HG03460 (cell line): ENCODE results near the gene SCYL1.

Source experiments
- ATAC-seq: cut with Tn5 transposase; IDR thresholded peaks from one replicate; pipeline ENCODE4 v1.9.1; 2021; ENCODE audit not compliant: unreplicated experiment

The SCYL1 gene

DNA sequence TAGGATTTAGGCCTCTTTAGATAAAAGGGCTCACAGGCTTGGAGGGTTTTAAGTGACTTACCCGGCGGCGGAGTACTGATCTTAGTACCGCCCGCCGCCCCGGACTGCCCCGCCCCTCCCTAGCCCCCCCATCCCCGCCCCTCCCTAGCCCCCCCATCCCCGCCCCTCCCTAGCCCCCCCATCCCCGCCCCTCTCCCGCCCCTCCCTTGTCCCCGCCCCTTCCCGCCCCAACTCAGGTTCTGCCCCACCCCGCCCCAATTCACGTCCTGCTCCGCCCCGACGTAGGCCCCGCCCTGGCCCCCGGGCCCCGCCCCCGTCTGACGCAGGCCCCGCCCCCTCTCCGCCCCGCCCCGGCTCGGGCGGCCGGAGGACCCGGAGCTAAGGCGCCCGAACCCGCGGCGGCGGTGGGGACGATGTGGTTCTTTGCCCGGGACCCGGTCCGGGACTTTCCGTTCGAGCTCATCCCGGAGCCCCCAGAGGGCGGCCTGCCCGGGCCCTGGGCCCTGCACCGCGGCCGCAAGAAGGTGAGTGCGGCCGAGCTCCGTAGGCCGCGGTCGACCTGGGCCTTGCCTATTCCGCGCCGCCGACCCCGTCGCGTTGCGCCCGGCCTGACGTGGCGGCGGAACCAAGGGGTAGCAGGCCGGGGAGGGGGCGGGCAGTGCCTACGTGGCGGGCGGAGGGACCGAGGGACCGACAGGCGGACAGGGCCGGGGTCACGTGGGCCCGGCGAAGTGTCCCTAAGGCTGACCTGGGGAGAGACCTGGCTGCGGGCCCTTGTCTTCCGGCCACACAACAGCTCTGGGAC lies at the start of gene SCYL1:
Gene SCYL1 (plus strand): TSS at position 343 of the 805 bp plus-strand sequence. CDS start 71 bp downstream, at position 414.
- peak; percentile 56 for ATAC-seq

DNA sequence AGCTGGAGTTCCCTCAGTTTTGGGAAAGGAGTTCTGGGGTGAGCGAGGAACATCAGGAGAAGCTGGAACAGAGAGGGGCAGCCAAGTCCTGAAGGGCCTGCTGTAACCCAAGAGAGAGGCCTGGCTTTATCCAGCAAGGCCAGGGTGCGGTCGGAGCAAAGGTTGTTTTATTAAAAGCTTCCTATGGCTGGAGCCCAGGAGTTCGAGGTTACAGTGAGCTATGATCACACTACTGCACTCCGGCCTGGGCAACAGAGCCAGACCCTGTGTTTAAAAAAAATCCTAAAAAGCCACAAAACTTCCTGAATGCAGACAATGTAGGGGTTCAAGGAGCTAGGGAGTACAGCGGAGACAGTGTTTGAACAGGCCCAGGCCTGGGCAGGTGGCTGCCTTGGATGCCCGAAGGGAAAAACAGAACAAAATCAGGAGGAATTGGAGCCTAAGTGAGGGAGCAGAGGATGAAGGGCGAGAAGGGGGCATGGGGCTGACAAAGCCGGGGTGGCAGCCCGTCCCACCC lies 48.2 kb upstream of the SCYL1 start:
- ATAC-seq = no peak

DNA sequence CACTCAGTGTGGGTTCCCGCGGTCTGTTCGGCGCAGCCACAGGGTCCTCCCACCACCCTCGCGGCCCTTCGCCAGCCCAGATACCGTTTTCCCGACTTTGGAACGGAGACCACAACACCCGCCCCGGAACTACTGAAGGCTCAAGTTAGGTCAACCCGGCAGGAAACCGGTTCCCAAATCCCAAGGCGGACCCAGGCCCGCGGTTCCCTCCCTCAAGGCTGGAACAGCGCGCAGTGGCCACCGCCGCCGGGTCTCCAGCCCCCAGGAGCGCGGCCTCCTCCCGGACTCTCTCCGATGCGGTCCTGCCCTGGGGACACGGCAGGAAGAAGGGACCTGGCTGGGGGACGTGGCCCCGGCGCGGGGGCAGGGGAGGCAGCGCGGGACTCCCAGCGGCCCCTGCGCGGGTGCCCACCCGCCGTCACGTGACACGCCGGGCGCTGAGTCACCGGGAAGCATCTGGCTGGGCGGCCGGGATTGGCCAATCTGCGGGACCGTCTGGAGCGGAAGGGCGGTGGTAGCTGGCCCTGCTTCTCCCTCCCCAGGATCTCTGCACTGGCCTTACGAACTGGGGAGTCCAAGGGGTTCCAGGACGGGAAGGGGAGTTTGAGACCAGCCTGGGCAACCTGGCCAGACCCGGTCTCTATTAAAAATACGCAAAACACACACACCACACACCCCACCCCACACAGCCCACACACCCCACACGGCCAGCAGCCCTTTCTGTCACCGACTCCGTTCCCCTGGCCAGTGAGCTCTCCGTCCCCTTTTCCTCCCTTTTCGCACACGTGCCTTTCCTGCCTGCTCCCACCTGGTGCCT lies 47.5 kb upstream of the SCYL1 start:
- peak; percentile 81 for ATAC-seq

DNA sequence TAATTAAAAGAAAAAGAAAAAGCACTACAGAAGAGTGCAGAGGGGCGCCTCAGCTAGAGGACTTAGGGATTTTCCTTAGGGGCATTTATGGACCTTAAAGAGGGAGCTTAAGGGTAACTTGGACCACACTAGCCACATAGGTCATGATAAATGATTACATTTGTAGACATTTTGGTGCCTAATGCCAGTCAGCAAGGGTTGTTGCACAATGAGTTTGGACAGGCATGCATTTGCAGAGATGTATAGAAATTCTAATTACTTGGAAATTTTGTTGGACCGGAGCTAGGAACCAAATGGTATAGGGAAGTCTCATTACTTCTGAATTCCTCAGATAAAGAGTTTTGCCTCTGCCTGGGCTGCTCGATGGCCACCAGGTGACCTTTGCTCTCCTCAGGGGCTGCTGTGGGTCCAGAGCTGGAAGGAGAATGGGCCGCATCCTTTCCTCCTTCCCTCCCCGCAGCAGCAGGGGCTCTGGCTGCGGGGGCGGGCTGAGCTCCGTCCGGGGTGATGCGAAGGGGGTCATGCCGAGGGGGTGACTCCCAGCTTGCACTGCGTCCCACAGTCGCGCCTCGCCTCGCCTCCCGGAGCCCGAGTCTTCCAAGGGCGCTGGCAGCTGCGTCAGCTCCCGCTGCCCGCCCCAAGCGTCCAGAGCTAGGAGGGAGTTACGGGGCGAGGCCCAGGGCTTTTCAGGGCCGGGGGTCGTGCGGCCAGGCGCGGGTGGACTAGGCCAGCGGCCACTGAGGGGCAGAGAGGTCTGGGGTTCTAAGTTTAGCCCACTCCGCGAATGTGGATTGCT lies 46.3 kb upstream of the SCYL1 start:
- no peak for ATAC-seq

DNA sequence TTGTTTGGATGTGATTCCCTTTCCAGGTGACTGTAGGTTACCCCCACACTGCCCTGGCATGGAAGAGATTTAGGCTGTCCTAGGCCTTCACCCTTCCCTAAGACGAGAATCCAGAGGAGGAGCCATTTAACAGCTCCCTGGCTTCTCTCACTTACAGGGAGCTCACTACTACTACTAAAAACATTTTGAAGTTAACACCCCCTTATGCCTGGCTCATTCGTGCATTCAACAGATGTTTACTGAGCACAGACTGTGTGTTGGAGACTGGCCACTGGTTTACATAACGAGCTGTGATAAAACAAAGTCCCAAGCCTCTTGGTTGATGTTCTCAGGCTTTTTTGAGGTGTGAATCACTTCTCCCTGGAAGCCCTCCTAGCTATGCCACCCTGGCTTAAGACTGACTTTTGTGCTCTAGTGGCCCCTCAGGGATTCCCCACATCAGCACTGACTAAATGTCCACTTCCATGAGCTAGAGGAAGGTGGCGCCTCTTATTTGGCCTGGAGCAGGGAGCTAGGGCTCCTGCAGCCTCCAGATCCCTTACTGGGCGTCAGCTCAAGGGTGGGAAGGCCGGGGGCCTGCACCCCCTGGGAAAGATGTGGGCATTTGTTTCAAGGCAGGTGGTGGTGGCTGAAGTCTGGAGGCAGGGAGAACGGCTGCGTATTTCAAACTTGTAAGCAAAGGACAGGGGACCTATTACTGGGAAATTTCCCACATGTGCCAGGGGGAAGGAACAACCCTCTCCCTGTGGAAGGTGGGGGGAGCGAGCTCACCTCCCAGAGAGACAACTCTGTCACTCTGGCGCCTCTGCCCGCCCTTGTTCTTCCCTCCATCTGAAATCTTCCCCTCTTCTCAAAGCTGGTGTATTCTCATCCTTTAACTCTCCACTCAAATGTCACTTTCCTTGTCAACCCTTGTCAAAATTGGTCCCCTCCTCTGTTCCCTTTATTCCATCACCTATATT lies 45.4 kb upstream of the SCYL1 start:
- ATAC-seq = no peak

DNA sequence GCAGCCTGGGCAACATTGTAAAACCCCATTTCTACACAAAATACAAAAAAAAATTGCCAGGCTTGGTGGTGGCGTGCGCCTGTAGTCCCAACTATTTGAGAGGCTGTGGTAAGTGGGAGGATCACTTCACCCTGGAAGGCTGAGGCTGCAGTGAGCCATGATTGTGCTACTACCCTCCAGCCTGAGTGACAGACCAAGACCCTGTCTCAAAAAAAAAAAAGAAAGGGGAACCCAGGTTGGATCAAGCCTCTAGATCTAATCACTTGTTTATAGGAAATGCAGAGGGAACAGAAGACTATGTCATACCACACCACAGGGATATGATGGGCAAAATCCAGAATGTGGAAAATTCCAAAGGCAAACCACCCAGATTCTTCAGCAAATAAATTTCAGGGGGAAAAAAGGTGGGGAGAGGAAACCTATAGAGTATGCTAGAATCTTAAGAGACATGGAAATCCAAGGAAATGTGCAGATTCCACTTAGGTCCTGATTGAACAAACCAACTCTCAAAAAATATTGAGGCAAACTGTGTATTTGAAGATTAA lies 42.5 kb upstream of the SCYL1 start:
- no peak for ATAC-seq

DNA sequence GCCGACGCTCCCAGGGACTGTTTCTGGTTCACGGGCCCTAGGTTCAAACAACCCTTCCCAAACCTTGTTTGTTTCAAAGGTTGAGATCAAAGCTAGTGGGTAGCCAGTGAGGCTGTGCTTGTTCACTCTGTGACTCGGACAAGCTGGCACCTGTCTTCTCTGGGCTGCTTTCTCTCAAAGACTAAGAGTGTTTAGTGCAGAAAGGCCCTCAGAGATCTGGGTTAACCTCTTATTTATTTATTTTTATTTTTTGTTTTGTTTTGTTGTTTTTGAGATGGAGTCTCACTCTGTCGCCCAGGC lies 39.0 kb upstream of the SCYL1 start:
- no peak for ATAC-seq

DNA sequence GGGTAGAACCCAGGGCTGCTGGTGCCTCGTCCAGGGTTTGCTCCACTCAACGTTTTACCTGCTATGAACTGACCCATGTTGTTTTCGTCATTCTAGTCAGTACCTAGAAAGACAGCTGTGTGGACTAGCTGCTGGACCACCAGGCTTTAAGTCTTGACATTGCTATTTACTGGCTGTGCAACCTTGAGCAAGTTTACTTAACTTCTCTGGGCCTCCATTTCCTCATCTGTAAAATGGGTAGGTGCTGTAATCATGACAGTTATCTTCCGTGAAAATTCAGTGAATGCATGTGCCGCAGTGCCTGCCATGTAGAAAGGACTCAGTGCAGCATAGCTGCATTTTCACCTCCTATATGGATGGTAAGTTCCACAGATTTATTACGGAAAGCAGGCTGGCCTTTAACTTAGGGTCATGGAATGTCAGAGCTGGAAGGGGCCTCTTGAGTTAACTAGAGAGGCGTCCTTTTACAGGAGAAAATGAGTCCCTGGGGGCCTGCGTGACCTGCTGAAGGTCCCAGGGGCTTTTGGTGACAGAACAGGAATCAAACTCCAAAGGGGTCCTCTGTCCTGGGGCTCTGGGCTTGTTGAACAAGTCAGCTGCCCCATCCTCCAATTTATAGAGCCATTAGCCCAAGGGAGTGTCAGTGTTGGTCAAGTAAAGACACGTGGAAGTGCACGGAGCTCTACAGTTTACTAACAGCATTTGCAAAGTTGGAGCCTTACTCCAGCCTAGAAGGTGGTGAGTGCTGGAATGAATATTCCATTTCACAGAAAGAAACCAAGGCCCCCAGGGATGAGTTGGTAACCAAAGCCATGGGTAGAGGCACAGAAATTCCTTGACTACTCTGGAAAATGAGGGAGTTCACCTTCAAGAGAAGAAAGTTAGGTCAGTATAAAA lies 38.1 kb upstream of the SCYL1 start:
- no peak for ATAC-seq

DNA sequence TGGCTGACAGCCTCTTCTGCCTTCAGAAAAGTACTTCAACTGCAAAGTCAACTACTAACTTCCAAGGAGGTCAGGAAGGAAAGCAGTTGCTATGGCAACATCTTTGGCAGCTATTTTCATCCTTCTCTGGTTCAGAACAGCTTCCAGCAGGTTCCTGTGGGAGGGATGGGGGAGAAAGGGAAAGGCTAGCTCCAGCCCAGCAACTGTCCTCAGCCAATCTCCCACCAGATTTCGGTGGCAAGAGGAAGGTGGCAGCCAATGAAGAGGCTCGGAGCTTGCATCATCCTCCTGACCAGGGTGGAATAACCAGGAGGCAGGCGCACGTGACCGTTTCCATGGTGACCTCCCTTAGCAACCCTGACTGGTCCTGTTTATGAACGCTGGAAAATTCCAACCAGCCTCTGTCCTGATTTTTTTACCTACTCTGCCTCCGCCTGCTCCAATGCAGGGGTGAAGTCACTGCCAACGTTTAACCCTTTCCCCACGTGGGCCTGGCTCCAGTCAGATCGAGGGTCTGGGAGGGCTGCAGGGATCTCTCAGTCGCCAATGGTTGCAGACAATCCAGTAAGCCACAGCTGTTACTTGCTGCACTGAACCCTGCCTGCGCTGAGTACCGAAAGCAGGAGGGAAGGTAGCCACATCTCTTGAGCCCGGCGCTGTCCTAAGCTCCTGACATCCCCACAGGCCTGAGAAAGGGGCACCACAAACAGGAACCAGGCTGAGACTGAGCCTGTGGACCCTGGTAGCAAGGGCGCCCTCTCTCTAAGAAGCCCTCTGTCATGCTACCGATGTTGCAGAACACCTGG lies 37.2 kb upstream of the SCYL1 start:
- no peak for ATAC-seq

DNA sequence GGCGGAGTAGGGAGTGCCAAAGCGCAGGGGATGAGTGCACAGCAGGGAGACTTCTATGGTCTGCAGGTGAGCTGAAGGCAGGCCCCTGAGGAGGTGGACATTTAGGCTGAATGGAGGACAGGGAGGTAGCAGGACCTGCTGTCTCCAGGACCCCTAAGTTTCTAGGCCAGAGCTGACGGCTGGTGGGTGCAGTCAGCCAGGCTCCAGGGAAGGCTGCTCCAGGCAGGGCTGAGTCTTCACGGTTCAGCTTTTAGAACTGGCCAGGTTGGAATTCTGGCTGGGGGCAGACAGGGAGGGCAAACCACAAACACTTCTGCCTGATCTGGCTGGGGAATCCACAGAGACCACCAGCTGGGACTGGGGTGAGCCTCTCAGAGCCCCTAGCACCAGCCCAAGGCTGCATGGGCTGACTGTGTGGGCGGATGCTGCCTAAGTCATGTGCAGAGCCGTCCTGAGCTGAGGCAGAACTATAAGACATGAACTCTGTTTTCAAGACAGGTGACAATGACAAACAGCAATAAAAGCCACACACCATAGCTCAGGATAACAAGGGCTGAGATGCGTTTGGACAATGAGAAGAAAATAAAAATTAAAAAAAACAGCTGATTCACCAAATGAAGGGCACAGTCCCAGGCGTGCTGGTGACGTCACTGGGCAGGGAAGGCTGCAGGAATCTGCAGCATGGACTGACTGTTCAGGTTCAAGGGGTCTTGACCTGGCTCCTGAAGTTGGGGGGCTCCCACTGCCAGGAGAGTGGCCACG lies 36.4 kb upstream of the SCYL1 start:
- ATAC-seq = no peak

DNA sequence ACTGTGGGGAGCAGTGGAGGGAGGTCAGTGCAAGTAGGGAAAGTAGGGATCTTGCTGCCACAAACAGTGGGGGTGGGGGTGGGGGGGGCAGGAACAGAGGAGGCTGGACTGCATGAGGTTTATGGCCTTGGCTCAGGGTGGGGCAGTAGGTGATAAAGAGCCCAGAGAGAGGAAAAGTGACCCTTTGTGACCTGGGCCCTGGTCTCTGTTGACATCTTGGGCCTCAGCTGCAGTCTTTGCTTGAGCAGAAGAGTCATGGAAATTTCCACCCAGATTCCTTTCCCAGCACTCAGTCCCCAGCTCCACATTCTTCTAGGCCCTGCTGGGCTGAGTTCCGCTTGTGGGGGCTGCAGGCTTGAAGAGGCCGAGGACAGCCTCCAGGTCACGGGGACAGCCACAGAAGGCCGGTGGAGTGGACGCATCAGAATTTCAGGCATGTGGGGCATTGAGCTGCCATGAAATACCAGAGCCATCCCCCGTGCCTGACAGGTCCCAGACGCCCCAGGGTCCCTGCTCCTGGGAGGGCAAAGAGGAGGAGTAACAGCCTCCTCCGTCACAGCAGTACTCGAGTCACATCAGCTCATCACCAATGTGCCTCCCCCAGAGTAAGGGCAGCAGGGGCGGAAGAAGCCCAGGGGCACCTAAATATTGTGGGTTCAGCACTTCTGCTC lies 35.7 kb upstream of the SCYL1 start:
- ATAC-seq = no peak

DNA sequence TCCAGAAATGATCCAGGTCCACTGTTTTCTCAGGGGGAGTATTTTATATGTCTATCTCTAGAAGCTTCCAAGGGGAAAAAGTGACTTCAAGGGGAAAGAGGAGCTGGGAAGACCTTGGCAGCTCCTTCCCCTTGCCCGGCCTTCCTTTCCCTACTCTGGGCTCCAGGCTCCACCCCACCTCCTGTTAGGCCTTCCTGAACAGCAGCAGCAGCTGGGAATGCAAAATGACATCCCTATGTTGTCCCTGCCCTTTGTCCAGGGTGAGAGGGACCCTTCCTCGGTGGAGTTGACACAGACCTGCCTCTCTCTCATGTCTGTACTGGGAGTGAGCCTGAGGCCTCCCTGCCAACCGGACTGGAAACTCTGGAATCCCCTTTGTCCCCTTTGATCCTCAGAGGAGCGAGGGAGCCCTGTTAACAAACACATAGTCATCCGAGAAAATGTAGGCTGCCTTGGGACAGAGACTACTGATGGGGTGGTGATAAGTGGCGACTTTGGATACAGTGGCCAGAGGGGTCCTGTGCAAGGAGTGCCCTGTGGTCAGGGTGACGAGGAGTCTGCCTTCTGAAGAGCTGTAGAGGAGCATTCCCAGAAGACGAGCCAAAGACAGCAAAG lies 35.1 kb upstream of the SCYL1 start:
- no peak for ATAC-seq

DNA sequence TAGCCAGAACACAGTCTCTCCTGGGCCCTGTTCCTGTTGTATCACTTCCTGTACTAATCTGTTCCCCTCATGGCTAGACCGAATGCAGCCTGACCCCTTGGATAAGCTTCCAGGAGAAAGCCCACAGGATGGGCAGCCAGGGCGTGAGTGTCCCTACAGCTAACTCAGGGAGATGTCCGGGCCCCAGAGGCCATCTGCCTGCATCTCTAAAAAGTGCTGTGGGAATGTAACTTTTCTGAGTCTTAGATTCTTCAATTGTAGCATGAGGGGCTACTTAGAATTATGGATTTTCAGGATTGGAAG lies 33.8 kb upstream of the SCYL1 start:
- ATAC-seq = no peak

DNA sequence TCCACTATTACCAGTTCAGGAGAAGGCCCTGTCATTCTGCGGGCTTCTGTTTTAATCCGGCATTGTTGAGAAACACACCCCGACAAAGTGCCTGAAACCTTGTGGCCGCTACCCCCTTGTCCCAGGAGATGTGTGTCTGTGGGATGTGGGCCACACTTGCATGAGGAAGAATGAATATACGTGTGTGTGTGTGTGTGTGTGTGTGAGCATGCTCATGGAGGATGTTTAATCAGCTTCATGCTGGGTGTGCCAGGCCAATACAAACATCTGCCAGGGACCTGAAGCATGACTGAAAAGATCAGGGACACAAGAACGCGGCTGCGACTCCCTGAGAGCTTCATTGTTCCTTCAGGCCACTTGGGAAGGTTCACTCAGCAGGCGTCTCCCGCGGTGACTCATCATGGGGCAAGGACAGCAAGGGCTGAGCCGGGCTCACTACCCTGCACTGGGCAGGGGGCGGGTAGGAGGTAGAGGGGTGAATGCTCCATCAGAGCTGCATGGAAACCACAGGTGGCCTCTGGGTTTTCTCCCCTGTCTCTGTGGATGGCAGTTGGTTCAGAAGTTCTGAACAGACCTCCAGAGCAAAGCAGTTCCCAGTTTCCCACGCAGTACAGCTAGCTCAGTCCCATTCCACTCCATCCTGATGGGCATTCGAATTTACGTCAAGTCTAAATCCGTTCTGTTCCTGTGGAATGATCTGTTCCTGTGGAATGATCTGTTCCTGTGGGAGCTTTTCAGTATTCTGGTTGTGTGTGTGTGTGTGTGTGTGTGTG lies 33.1 kb upstream of the SCYL1 start:
- ATAC-seq = no peak

DNA sequence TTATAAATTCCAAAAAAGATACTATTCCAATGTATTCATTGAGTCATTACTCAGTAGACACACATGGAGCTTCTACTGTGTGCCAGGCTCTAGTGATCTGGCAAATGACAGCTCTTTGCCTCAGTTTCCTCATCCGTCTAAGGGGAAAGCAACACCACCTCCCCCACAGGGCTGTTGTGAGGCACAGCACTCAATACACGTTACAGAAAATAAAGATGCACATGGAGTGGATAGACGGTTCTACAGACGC lies 32.6 kb upstream of the SCYL1 start:
- ATAC-seq = no peak

DNA sequence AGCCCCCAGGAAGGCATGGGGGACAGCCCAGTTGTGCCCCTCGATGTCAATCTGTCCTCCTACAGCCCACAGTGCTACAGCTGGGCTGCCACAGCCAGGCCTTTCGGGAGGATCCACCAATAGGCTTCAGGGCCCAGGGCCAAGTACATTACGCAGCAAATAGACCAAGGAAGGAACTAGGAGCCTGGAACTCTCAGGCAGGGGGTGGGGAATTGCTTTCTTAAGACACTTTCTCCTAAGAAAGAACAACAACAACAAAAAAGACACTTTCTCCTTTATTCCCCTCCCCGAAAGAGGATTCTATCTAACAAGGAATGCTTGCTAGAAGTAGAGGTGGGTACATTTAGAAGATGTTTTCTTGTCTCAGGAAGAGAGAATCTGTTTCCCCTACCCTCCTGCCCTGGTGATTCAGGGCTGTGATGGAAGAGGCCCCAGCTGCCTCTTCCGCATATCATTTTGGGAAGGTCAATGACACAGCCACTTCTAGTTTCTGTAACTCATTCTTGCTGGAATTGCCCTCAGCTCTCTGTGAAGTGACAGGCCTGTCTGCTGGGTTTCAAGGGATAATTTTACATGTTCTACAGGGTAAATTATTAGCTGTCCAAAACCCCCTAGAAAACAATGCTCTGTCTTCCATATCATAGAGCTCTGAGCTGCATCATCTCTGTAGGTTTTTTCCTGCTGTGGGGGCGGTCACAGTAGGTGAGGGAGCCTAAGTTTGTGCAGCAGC lies 32.1 kb upstream of the SCYL1 start:
- no peak for ATAC-seq
